ENCODE results near the gene DPY19L1. TPM values are rescaled to one million over a fixed set of nuclear protein-coding genes. Genes with fewer than 3 reads are reported as not detected.
"Not testable (repeated sequence)": the region's sequence is repeated elsewhere in the genome, so short reads cannot be mapped to it uniquely, and the experiment has no call there.

The DPY19L1 gene
- 10 to 100 TPM; 35.8 to 75.1 TPM for total RNA-seq
- polyA plus RNA-seq (2013, experiment 1 of 2): 33.4 TPM
- polyA plus RNA-seq (2013, experiment 2 of 2): 34.5 TPM
- long read RNA-seq, experiment 1, full-length matches to known transcripts: 5 of 31 reads
- long read RNA-seq, experiment 1, partial matches to known transcripts: 8 of 31 reads
- long read RNA-seq, experiment 1, other reads (novel, unspliced or antisense): 18 of 31 reads
- long read RNA-seq, experiment 2, full-length matches to known transcripts: 64 of 98 reads
- long read RNA-seq, experiment 2, partial matches to known transcripts: 10 of 98 reads
- long read RNA-seq, experiment 2, other reads (novel, unspliced or antisense): 24 of 98 reads
- long read RNA-seq, experiment 3, full-length matches to known transcripts: 1 of 4 reads
- long read RNA-seq, experiment 3, partial matches to known transcripts: 2 of 4 reads
- long read RNA-seq, experiment 3, other reads (novel, unspliced or antisense): 1 of 4 reads
- long read RNA-seq, experiment 4, partial matches to known transcripts: 0 of 3 reads
- long read RNA-seq, experiment 4, other reads (novel, unspliced or antisense): 3 of 3 reads

- TF ChIP-seq, protein P1, sequence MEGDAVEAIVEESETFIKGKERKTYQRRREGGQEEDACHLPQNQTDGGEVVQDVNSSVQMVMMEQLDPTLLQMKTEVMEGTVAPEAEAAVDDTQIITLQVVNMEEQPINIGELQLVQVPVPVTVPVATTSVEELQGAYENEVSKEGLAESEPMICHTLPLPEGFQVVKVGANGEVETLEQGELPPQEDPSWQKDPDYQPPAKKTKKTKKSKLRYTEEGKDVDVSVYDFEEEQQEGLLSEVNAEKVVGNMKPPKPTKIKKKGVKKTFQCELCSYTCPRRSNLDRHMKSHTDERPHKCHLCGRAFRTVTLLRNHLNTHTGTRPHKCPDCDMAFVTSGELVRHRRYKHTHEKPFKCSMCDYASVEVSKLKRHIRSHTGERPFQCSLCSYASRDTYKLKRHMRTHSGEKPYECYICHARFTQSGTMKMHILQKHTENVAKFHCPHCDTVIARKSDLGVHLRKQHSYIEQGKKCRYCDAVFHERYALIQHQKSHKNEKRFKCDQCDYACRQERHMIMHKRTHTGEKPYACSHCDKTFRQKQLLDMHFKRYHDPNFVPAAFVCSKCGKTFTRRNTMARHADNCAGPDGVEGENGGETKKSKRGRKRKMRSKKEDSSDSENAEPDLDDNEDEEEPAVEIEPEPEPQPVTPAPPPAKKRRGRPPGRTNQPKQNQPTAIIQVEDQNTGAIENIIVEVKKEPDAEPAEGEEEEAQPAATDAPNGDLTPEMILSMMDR (conservative IDR thresholded peaks at IDR 0.05): no peak
- peak within 1 kb of the TSS; percentile 89 for H3K4me3 Mint-ChIP-seq
- Histone ChIP-seq H3K9me3 (ENCODE audit: control insufficient read depth, low read length) (no peaks in the 10 kb centered on the region), H3K27me3 (ENCODE audit: control insufficient read depth, insufficient read depth, low read length, poor library complexity, severe bottlenecking) (peaks cover 39% of the 10 kb centered on the region), H3K4me1 (ENCODE audit: control insufficient read depth, insufficient read depth, low read length) (peaks cover 3% of the 10 kb centered on the region), H3K36me3 (ENCODE audit: control insufficient read depth, insufficient read depth, low read length) (no peaks in the 10 kb centered on the region), H3K27ac (ENCODE audit: low read depth, low read length) (peak within 1 kb of the TSS; percentile 72), H3K4me3 (ENCODE audit: low read length) (peak within 1 kb of the TSS; percentile 94), H3K9ac (ENCODE audit: extremely low read depth, low read length, poor library complexity, severe bottlenecking) (peak within 1 kb of the TSS; percentile 64)
- H3K4me1 Mint-ChIP-seq: peaks cover 32% of the 10 kb centered on the region
- H3K9me3 Mint-ChIP-seq: no peaks in the 10 kb centered on the region
- no peaks in the 10 kb centered on the region for H3K36me3 Mint-ChIP-seq (ENCODE audit: low read depth)
- WGBS, 2 experiments (ENCODE audit: insufficient coverage in 1 of 2, insufficient read length in 1 of 2): 0% methylated on average over 48 of the region's 48 CpGs; no CpG with 5 or more reads in 1 of the 2 experiments
- H3K27me3 Mint-ChIP-seq (ENCODE audit: insufficient read depth): peaks cover 49% of the 10 kb centered on the region
- peak within 1 kb of the TSS; percentile 92 for H3K27ac Mint-ChIP-seq
- no peak for DNase-seq
These were observed at the start of gene DPY19L1 for GRCh38 chr7:35037211-35037525. TSS of gene DPY19L1 (minus strand) at chr7:35037485. CDS start at chr7:35037394, 91 bp downstream.

GRCh38 chr7:35079517-35079916 lies 42.2 kb upstream of the DPY19L1 start:
- H3K36me3 ChIP-seq (ENCODE audit: control insufficient read depth, insufficient read depth, low read length); H3K27me3 ChIP-seq (ENCODE audit: control insufficient read depth, insufficient read depth, low read length, poor library complexity, severe bottlenecking); H3K36me3 Mint-ChIP-seq (ENCODE audit: low read depth); H3K9ac ChIP-seq (ENCODE audit: extremely low read depth, low read length, poor library complexity, severe bottlenecking); H3K4me3 Mint-ChIP-seq; H3K4me1 Mint-ChIP-seq; H3K4me3 ChIP-seq (ENCODE audit: low read length); H3K27ac Mint-ChIP-seq; H3K9me3 ChIP-seq (ENCODE audit: control insufficient read depth, low read length); H3K27ac ChIP-seq (ENCODE audit: low read depth, low read length); DNase-seq; H3K27me3 Mint-ChIP-seq (ENCODE audit: insufficient read depth); H3K4me1 ChIP-seq (ENCODE audit: control insufficient read depth, insufficient read depth, low read length): not testable (repeated sequence)
- 100% methylated on average over 1 of the region's 3 CpGs; no CpG with 5 or more reads in 1 of the 2 experiments for WGBS, 2 experiments (ENCODE audit: insufficient coverage in 1 of 2, insufficient read length in 1 of 2)
- peaks cover 13% of the 10 kb centered on the region for H3K9me3 Mint-ChIP-seq

- H3K4me3 ChIP-seq (ENCODE audit: low read length); DNase-seq; H3K27ac ChIP-seq (ENCODE audit: low read depth, low read length); H3K36me3 Mint-ChIP-seq (ENCODE audit: low read depth); H3K27ac Mint-ChIP-seq; H3K4me3 Mint-ChIP-seq; H3K9me3 Mint-ChIP-seq; H3K4me1 ChIP-seq (ENCODE audit: control insufficient read depth, insufficient read depth, low read length); H3K36me3 ChIP-seq (ENCODE audit: control insufficient read depth, insufficient read depth, low read length); H3K9ac ChIP-seq (ENCODE audit: extremely low read depth, low read length, poor library complexity, severe bottlenecking); H3K9me3 ChIP-seq (ENCODE audit: control insufficient read depth, low read length); H3K4me1 Mint-ChIP-seq; H3K27me3 ChIP-seq (ENCODE audit: control insufficient read depth, insufficient read depth, low read length, poor library complexity, severe bottlenecking): not testable (repeated sequence)
- WGBS, 2 experiments (ENCODE audit: insufficient coverage in 1 of 2, insufficient read length in 1 of 2): 86 to 88% methylated on average over 2 to 4 of the region's 5 CpGs
- H3K27me3 Mint-ChIP-seq (ENCODE audit: insufficient read depth): peaks cover 10% of the 10 kb centered on the region
These were observed 36.7 kb upstream of the DPY19L1 start for GRCh38 chr7:35074008-35074407.

GRCh38 chr7:35072950-35073827 lies 35.9 kb upstream of the DPY19L1 start:
- not testable (repeated sequence) for H3K4me3 ChIP-seq (ENCODE audit: low read length); H3K9me3 ChIP-seq (ENCODE audit: control insufficient read depth, low read length); H3K27ac Mint-ChIP-seq; H3K36me3 Mint-ChIP-seq (ENCODE audit: low read depth); H3K9me3 Mint-ChIP-seq; DNase-seq; H3K27me3 ChIP-seq (ENCODE audit: control insufficient read depth, insufficient read depth, low read length, poor library complexity, severe bottlenecking); H3K4me1 ChIP-seq (ENCODE audit: control insufficient read depth, insufficient read depth, low read length); H3K4me3 Mint-ChIP-seq; H3K4me1 Mint-ChIP-seq; H3K36me3 ChIP-seq (ENCODE audit: control insufficient read depth, insufficient read depth, low read length); H3K9ac ChIP-seq (ENCODE audit: extremely low read depth, low read length, poor library complexity, severe bottlenecking); H3K27ac ChIP-seq (ENCODE audit: low read depth, low read length)
- H3K27me3 Mint-ChIP-seq (ENCODE audit: insufficient read depth): peaks cover 14% of the 10 kb centered on the region
- WGBS, 2 experiments (ENCODE audit: insufficient coverage in 1 of 2, insufficient read length in 1 of 2): 79 to 81% methylated on average over 4 to 12 of the region's 14 CpGs
- TF ChIP-seq, protein P1 (conservative IDR thresholded peaks at IDR 0.05): peak; percentile 49

- H3K4me1 ChIP-seq (ENCODE audit: control insufficient read depth, insufficient read depth, low read length); H3K36me3 ChIP-seq (ENCODE audit: control insufficient read depth, insufficient read depth, low read length); H3K36me3 Mint-ChIP-seq (ENCODE audit: low read depth); H3K9me3 ChIP-seq (ENCODE audit: control insufficient read depth, low read length); DNase-seq; H3K9me3 Mint-ChIP-seq; H3K27me3 ChIP-seq (ENCODE audit: control insufficient read depth, insufficient read depth, low read length, poor library complexity, severe bottlenecking); H3K4me3 Mint-ChIP-seq; H3K9ac ChIP-seq (ENCODE audit: extremely low read depth, low read length, poor library complexity, severe bottlenecking); H3K4me3 ChIP-seq (ENCODE audit: low read length); H3K27ac ChIP-seq (ENCODE audit: low read depth, low read length); H3K27ac Mint-ChIP-seq: not testable (repeated sequence)
- H3K4me1 Mint-ChIP-seq: peaks cover 11% of the 10 kb centered on the region
- peaks cover 16% of the 10 kb centered on the region for H3K27me3 Mint-ChIP-seq (ENCODE audit: insufficient read depth)
- WGBS, 2 experiments (ENCODE audit: insufficient coverage in 1 of 2, insufficient read length in 1 of 2): 82% methylated on average over 1 of the region's 1 CpG; no CpG with 5 or more reads in 1 of the 2 experiments
These were observed 31.8 kb upstream of the DPY19L1 start for GRCh38 chr7:35069084-35069483.

All from endodermal cell (in vitro differentiated cells).